GM12892 (cell line): ENCODE data around the gene EPHB2.

Experiments used
- POLR2A ChIP-seq: IDR thresholded peaks from 2 replicates; pipeline ENCODE4 v1.6.1; 2011; ENCODE audit warnings: low read depth, low read length, control low read depth
- POLR2AphosphoS5 ChIP-seq: IDR thresholded peaks from 2 replicates; pipeline ENCODE4 v1.6.1; 2011; ENCODE audit warnings: low read depth, low read length, control low read depth
- TAF1 ChIP-seq: IDR thresholded peaks from 2 replicates; pipeline ENCODE4 v1.6.1; 2011; ENCODE audit warnings: low read depth, mild to moderate bottlenecking, control low read depth, low read length, borderline replicate concordance

DNA sequence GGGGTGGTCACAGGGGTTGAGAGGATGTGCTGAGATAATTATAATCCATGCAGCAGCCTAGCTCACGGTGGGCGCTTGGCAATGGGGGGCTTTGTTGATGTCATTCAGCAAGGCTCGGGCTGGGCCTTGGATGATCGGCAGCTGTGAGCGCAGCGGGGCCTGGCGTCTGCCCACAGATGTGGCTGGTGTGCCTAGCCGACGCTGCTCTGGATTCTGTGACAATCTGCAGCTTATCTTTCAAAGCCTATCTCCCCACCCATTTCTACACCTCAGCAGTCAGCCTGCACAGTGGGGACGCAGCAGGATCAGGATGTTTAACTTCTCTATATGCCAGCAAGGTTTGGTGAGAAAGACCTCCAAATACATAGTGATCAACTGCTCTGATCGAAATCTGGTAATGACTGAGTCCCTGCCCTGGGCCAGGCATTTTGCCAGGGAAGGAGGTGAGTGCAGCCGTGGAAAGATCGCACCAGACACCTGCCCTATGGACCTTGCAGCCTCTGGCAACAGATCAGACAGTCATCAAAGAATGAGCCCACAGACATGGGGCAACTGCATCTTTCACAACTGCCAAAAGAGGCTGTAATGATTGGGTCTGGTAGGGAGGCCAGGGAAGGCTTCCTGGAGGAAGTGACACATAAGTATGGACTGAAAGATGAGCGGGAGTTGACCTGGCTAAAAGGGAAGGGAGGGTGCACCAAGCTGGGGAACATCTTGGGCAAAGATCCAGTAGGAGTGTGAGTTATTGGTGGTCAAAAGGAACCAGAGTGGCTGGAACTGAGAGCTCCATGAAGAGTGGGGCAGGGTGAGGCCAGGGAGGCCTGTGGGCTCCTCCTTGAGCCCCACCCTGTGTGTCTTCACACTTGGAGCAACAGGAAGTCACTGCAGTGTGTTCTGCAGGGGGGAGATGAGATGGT lies 35.3 kb downstream of the EPHB2 start:
- TF ChIP-seq POLR2AphosphoS5, result no peak
- no peak for TF ChIP-seq POLR2A
- no peak for TF ChIP-seq TAF1
